Measurements from ENCODE around the gene FBXO42.

Gene FBXO42

DNA sequence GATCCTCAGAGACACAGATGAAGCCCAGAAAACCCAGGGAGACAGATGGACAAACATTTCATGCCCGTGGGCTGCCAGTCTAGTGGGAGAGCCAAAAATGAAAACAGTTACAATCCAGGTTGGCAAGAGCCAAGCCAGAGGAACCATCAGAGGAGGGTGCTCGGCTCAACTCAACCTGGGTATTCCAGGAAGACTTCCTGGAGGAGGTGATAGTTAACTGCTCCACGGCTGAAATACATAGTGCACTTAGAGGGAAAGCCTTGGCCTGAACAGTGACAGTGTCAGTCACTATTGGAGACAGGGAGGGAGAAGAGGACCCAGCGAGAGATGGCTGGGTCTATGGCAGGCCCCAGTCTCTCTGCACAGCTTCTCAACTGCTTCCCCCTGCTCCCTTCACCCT is 141.7 kb downstream of the FBXO42 start:
- H3K4me3 ChIP-seq (ENCODE audit: low read depth, low read length): no peak overlapping the region
- TF ChIP-seq CTCF (conservative IDR thresholded peaks at IDR 0.05; ENCODE audit: low read depth, low read length): no peak
- no peak for DNase-seq (ENCODE audit: low read depth)

DNA sequence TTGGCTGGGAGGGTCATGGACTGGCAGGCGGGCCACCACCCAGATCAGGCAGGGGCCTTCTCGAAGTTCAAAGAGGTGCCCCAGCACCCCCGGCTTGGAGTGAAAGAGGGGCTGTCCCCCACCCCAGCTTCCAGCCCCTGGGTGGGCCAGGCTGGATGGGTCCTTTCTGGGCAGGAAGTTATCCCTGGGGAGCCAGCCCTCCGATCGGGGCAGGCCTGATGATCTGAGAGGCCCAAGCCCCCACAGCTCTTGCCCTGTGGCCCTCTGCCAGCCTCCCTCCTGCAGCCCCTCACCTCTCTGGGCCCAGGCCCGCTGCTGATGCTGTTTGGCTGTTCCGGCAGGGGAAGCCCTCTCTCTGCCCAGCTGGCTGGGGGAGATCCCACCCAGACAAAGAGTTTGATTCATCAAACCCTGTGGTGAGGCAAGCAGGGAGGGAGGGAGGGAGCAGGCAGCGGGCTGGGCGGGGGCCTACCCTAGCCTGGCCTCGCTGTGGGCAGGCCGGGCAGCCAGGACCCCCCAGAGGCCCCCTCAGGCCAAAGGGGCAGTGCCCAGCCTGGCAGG is 142.4 kb downstream of the FBXO42 start:
- TF ChIP-seq CTCF (conservative IDR thresholded peaks at IDR 0.05; ENCODE audit: low read depth, low read length): no peak
- H3K4me3 ChIP-seq (ENCODE audit: low read depth, low read length): no peak overlapping the region
- no peak for DNase-seq (ENCODE audit: low read depth)

DNA sequence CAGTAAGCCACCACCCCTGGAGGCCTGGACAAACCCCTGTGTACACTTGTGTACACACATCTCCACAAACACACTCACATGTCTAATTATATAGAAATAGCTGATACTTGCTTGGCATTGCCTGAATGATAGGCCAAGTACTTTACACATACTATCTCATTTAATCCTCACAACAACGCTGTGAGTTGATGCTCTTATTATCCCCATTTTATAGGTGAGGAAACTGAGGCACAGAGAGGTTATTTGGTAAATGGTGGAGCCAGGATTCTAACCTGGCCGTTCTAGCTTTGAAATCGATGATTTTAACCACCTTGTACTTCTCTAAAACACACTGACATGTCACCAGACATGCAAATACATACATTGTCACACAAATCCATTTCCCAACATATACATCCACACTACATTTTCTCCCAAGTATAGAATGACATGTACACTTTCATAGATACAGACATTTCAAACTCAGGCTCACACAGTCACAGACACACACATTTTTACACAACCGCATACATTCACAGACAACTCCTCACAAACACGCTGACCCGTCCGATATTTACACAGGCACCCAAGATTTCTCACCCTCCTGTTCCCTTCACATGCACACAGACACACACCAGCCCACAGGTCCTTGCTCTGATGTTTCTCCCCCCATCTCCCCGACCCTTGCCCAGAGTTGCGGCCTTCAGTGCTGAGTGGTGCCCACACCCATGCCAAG is 143.0 kb downstream of the FBXO42 start:
- TF ChIP-seq CTCF (conservative IDR thresholded peaks at IDR 0.05; ENCODE audit: low read depth, low read length): no peak
- DNase-seq (ENCODE audit: low read depth): no peak
- H3K4me3 ChIP-seq (ENCODE audit: low read depth, low read length): no peak overlapping the region

GRCh38 chr1:16208270-16208987 is 143.9 kb downstream of the FBXO42 start:
- no peak overlapping the region for H3K4me3 ChIP-seq (ENCODE audit: low read depth, low read length)
- DNase-seq (ENCODE audit: low read depth): peak; percentile 27
- TF ChIP-seq CTCF (conservative IDR thresholded peaks at IDR 0.05; ENCODE audit: low read depth, low read length): no peak

DNA sequence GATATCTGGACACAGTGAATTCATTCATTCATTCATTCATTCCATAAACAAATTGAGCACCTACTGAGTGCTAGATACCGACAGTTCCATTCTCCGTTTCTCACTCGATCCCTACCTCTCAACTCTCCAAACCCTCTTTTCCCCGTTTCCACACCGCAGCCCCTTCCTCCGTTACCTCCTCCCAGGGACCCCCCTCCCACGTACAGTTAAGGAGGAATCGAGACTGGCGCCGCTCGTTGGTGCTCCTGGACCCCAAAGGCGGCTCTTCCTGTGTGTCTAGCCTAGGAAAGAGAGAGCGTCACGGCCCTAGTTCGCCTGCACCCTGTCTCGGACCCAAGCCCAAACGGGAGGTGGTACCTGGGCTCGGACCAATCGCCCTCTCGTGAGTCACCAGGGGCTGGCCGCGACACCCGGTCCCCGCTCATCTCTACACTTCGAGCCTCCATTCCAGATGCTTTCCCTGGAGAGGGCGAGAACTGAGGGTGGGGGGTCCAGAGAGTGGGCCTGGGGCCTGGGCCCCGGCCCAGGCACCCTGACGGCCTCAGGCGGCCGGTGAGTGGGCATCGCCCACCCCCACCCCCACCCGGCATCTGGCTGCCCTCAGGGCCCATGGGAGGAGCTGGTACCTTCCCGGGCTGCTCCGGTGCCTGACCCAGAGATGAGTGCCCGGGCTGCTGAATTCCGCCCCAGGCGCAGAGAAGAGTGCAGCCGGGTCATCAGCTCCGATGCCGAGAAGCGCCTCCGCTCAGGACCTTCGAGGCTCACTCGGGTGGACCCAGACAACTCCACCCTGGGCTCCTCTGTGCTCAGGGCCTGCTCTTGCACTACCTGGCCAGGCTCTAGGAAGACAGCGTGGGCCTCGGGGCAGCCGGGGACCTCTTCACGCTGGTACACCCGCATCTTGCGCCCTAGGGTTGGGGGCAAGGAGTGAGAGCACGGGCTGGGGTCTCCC is 144.7 kb downstream of the FBXO42 start:
- no peak for DNase-seq (ENCODE audit: low read depth)

More for the DNA sequence above, 144.7 kb downstream of the FBXO42 start:
- no peak for TF ChIP-seq CTCF (conservative IDR thresholded peaks at IDR 0.05; ENCODE audit: low read depth, low read length)
- H3K4me3 ChIP-seq (ENCODE audit: low read depth, low read length): peak overlapping the region; percentile 54
